NT2/D1 (cell line): ENCODE results near the gene ZNF576.
"Not testable (repeated sequence)": the region's sequence is repeated elsewhere in the genome, so short reads cannot be mapped to it uniquely, and the experiment has no call there.

Source experiments
- DNase-seq: peaks from one replicate; pipeline ENCODE4 v3.0.0-alpha.2; 2011; ENCODE audit warnings: low read depth, low spot score
- H3K27me3 ChIP-seq: 2 replicates; pipeline ENCODE4 v1.6.0; 2011; ENCODE audit warnings: mild to moderate bottlenecking; ENCODE audit not compliant: insufficient read length, insufficient read depth
- H3K36me3 ChIP-seq: 2 replicates; pipeline ENCODE4 v1.6.1; 2011; ENCODE audit warnings: mild to moderate bottlenecking, low read length, mixed read lengths; ENCODE audit not compliant: insufficient read depth, insufficient read length
- H3K4me1 ChIP-seq: 2 replicates; pipeline ENCODE4 v1.5.1; 2011; ENCODE audit not compliant: insufficient read depth, insufficient read length
- H3K4me3 ChIP-seq: 2 replicates; pipeline ENCODE4 v1.5.1; 2011; ENCODE audit warnings: low read depth; ENCODE audit not compliant: insufficient read length
- H3K9ac ChIP-seq: 2 replicates; pipeline ENCODE4 v1.6.0; 2011; ENCODE audit warnings: low read depth; ENCODE audit not compliant: insufficient read length
- H3K9me3 ChIP-seq: 2 replicates; pipeline ENCODE4 v1.5.1; 2011; ENCODE audit warnings: mild to moderate bottlenecking, low read length; ENCODE audit not compliant: insufficient read depth
- SUZ12 ChIP-seq: IDR thresholded peaks from 2 replicates; pipeline ENCODE4 v1.6.1; 2011; ENCODE audit not compliant: insufficient read length, insufficient read depth; ENCODE audit errors: extremely low read depth
- YY1 ChIP-seq: IDR thresholded peaks from 2 replicates; pipeline ENCODE4 v1.6.1; 2011; ENCODE audit not compliant: insufficient read length, insufficient read depth
- ZNF274 ChIP-seq: IDR thresholded peaks from 2 replicates; pipeline ENCODE4 v1.6.1; 2011; ENCODE audit warnings: mild to moderate bottlenecking, low read depth, low read length

The ZNF576 gene

GRCh38 chr19:43595605-43595998 is 793 bp upstream of the ZNF576 start:
- no peak for DNase-seq

GRCh38 chr19:43596842-43597461 is 557 bp downstream of the ZNF576 start:
- no peaks in the 10 kb centered on the region for H3K9me3 ChIP-seq
- TF ChIP-seq ZNF274 (no peak), SUZ12 (no peak), YY1 (no peak)
- no peaks in the 10 kb centered on the region for H3K27me3 ChIP-seq
- peak overlapping the region; percentile 79 for H3K4me3 ChIP-seq
- peak overlapping the region; percentile 84 for H3K9ac ChIP-seq
- H3K36me3 ChIP-seq = peaks cover 58% of the 10 kb centered on the region
- H3K4me1 ChIP-seq = peaks cover 5% of the 10 kb centered on the region
- DNase-seq = no peak

More at GRCh38 chr19:43595605-43595998, 793 bp upstream of the ZNF576 start:
- peak overlapping the region; percentile 88 for H3K9ac ChIP-seq
- H3K9me3 ChIP-seq = no peaks in the 10 kb centered on the region
- no peak for TF ChIP-seq YY1
- TF ChIP-seq ZNF274 = no peak
- TF ChIP-seq SUZ12 = no peak
- H3K4me3 ChIP-seq = peak overlapping the region; percentile 69
- H3K27me3 ChIP-seq = no peaks in the 10 kb centered on the region
- peaks cover 5% of the 10 kb centered on the region for H3K4me1 ChIP-seq
- H3K36me3 ChIP-seq = peaks cover 61% of the 10 kb centered on the region

GRCh38 chr19:43597876-43598275 is 1.5 kb downstream of the ZNF576 start:
- Histone ChIP-seq H3K4me1 (peaks cover 5% of the 10 kb centered on the region), H3K36me3 (peaks cover 57% of the 10 kb centered on the region), H3K9ac (no peak overlapping the region), H3K4me3 (no peak overlapping the region), H3K9me3 (no peaks in the 10 kb centered on the region), H3K27me3 (no peaks in the 10 kb centered on the region)
- no peak for DNase-seq
- no peak for TF ChIP-seq SUZ12
- TF ChIP-seq ZNF274 = no peak
- no peak for TF ChIP-seq YY1

GRCh38 chr19:43598445-43599240 is 2.2 kb downstream of the ZNF576 start:
- no peaks in the 10 kb centered on the region for H3K27me3 ChIP-seq
- H3K9me3 ChIP-seq = no peaks in the 10 kb centered on the region
- peaks cover 3% of the 10 kb centered on the region for H3K4me1 ChIP-seq
- no peak for TF ChIP-seq ZNF274
- TF ChIP-seq YY1 = no peak
- TF ChIP-seq SUZ12 = no peak
- peaks cover 52% of the 10 kb centered on the region for H3K36me3 ChIP-seq
- no peak overlapping the region for H3K4me3 ChIP-seq
- H3K9ac ChIP-seq = no peak overlapping the region
- DNase-seq = no peak

- peaks cover 45% of the 10 kb centered on the region for H3K36me3 ChIP-seq
- TF ChIP-seq YY1 = no peak
- TF ChIP-seq SUZ12 = no peak
- TF ChIP-seq ZNF274 = no peak
- DNase-seq = no peak
- H3K9me3 ChIP-seq = no peaks in the 10 kb centered on the region
- no peak overlapping the region for H3K9ac ChIP-seq
- no peaks in the 10 kb centered on the region for H3K4me1 ChIP-seq
- H3K4me3 ChIP-seq = no peak overlapping the region
- no peaks in the 10 kb centered on the region for H3K27me3 ChIP-seq
Observed at GRCh38 chr19:43599635-43600295, 3.4 kb downstream of the ZNF576 start.

- H3K9ac ChIP-seq, DNase-seq, H3K4me1 ChIP-seq, H3K27me3 ChIP-seq, H3K9me3 ChIP-seq, H3K4me3 ChIP-seq: not testable (repeated sequence)
- peaks cover 45% of the 10 kb centered on the region for H3K36me3 ChIP-seq
Observed at GRCh38 chr19:43600326-43600725, 3.9 kb downstream of the ZNF576 start.
